Measurements from ENCODE around the gene MARS1.

- TF ChIP-seq CTCF (IDR thresholded peaks at IDR 0.05 in 4 of 5, conservative IDR thresholded peaks at IDR 0.05 in 1 of 5) (no peak), POLR2A (IDR thresholded peaks at IDR 0.05) (no peak)
These were observed 10.7 kb upstream of the MARS1 start for GRCh38 chr12:57476993-57477709.

Measured in gastrocnemius medialis (tissue), 4 donors.